SK-N-SH (cell line): ENCODE measurements around the gene LRRC32. TPM values are rescaled to one million over a fixed set of nuclear protein-coding genes. Genes with fewer than 3 reads are reported as not detected.
A peak's percentile ranks its signal among the peaks of the same experiment; 100 is the strongest.

Experiments
- CTCF ChIA-PET: fragments of 300-600, 350-600 bp; formaldehyde crosslinking; extraction: SDS; loops from one replicate; lab custom pipeline; 2021; lab: Yijun Ruan, JAX
- POLR2A ChIA-PET: fragments of 350-600 bp; sonication (Branson Sonifier 250); formaldehyde crosslinking; extraction: SDS; loops from one replicate; lab custom pipeline; 2020; ENCODE audit warnings: antibody characterized with exemption, inconsistent platforms; lab: Yijun Ruan, JAX
- DNase-seq: peaks from one replicate; pipeline ENCODE4 v3.0.0; 2012
- H2AFZ ChIP-seq: fragments of 200-600 bp; sonication (generic); 2 replicates; pipeline ENCODE4 v1.8.1; 2016; ENCODE audit warnings: antibody characterized with exemption, mild to moderate bottlenecking, low read depth
- H3F3A ChIP-seq: fragments of 200-600 bp; sonication (generic); replicated peaks from 2 replicates; pipeline ENCODE3; 2016; ENCODE audit warnings: antibody characterized with exemption, mild to moderate bottlenecking; ENCODE audit not compliant: insufficient read depth
- H3K27ac ChIP-seq, 2 experiments: fragments of 200-500 bp in 1 of 2; fragments of 200-600 bp in 1 of 2; sonication (Bioruptor generic) in 1 of 2; sonication (generic), shearing (Covaris generic) in 1 of 2; 2 replicates each; pipeline versions ENCODE4 v1.5.1 to v1.6.1; 2014 to 2016; ENCODE audit warnings: low read depth in 2 of 2, inconsistent platforms in 1 of 2, low read length in 1 of 2, mild to moderate bottlenecking in 1 of 2, mixed read lengths in 1 of 2
- H3K27me3 ChIP-seq: fragments of 200-600 bp; sonication (generic), shearing (Covaris generic); 2 replicates; pipeline ENCODE4 v1.6.1; 2016; ENCODE audit warnings: mixed run types; ENCODE audit not compliant: insufficient read depth
- H3K36me3 ChIP-seq, 2 experiments: fragments of 200-500 bp in 1 of 2; fragments of 200-600 bp in 1 of 2; sonication (Bioruptor generic) in 1 of 2; sonication (generic) in 1 of 2; replicated peaks in 1 of 2; 2 replicates each; pipeline versions ENCODE3 to v1.5.1; 2014 to 2016; ENCODE audit warnings: low read length in 1 of 2, mild to moderate bottlenecking in 1 of 2; ENCODE audit not compliant: insufficient read depth in 2 of 2, control insufficient read depth in 1 of 2
- H3K4me1 ChIP-seq, 2 experiments: fragments of 200-500 bp in 1 of 2; fragments of 200-600 bp in 1 of 2; sonication (Bioruptor generic) in 1 of 2; sonication (generic), shearing (Covaris generic) in 1 of 2; 2 replicates each; pipeline versions ENCODE4 v1.5.1 to v1.6.1; 2014 to 2016; ENCODE audit warnings: low read depth in 1 of 2, low read length in 1 of 2, mixed run types in 1 of 2; ENCODE audit not compliant: insufficient read depth in 2 of 2, control insufficient read depth in 1 of 2
- H3K4me2 ChIP-seq: fragments of 200-600 bp; sonication (generic), shearing (Covaris generic); 2 replicates; pipeline ENCODE4 v1.6.1; 2017; ENCODE audit warnings: mixed run types
- H3K4me3 ChIP-seq, 2 experiments: fragments of 200-500 bp in 1 of 2; fragments of 200-600 bp in 1 of 2; sonication (Bioruptor generic) in 1 of 2; sonication (generic), shearing (Covaris generic) in 1 of 2; 2 replicates each; pipeline versions ENCODE4 v1.5.1 to v1.8.1; 2014 to 2016; ENCODE audit warnings: low read depth in 2 of 2, inconsistent platforms in 1 of 2, low read length in 1 of 2, mild to moderate bottlenecking in 1 of 2, mixed read lengths in 1 of 2, moderate library complexity in 1 of 2
- H3K79me2 ChIP-seq: fragments of 200-600 bp; sonication (generic); 2 replicates; pipeline ENCODE4 v1.8.1; 2017; ENCODE audit warnings: mild to moderate bottlenecking; ENCODE audit not compliant: insufficient read depth
- H3K9ac ChIP-seq: fragments of 200-600 bp; sonication (generic); 2 replicates; pipeline ENCODE4 v1.6.1; 2017; ENCODE audit warnings: mixed run types
- H3K9me2 ChIP-seq: fragments of 200-600 bp; sonication (generic); 2 replicates; pipeline ENCODE4 v1.6.1; 2017; ENCODE audit warnings: mixed run types
- H3K9me3 ChIP-seq: fragments of 200-600 bp; sonication (generic); 2 replicates; pipeline ENCODE4 v1.6.1; 2017; ENCODE audit warnings: mixed run types, mild to moderate bottlenecking, moderate library complexity
- H4K20me1 ChIP-seq: fragments of 200-600 bp; sonication (generic); 2 replicates; pipeline ENCODE4 v1.6.1; 2017; ENCODE audit warnings: mild to moderate bottlenecking, mixed run types; ENCODE audit not compliant: insufficient read depth
- CHD2 ChIP-seq: fragments of 150-350 bp; IDR thresholded peaks from 2 replicates; pipeline ENCODE4 v1.6.1; 2018; ENCODE audit warnings: low read length; ENCODE audit not compliant: partially characterized antibody
- ELF1 ChIP-seq: IDR thresholded peaks from 2 replicates; pipeline ENCODE4 v1.4.0; 2012
- EP300 ChIP-seq, 2 experiments: IDR thresholded peaks; 2 replicates each; pipeline versions ENCODE4 v1.4.0 to v1.6.1; 2012; ENCODE audit warnings: borderline replicate concordance in 1 of 2, low read depth in 1 of 2, low read length in 1 of 2
- FOSL2 ChIP-seq: IDR thresholded peaks from 2 replicates; pipeline ENCODE4 v1.4.0; 2012; ENCODE audit warnings: low read depth, mild to moderate bottlenecking, moderate library complexity, borderline replicate concordance
- FOXJ3 ChIP-seq: sonication (generic); formaldehyde crosslinking; IDR thresholded peaks from 2 replicates; pipeline ENCODE4 v1.5.1; 2020; ENCODE audit warnings: mild to moderate bottlenecking, missing genetic modification reagents
- FOXM1 ChIP-seq: IDR thresholded peaks from 2 replicates; pipeline ENCODE4 v1.4.0; 2012; ENCODE audit warnings: low read depth, mild to moderate bottlenecking
- IRF3 ChIP-seq: fragments of 150-350 bp; IDR thresholded peaks from 2 replicates; pipeline ENCODE4 v1.6.1; 2016; ENCODE audit warnings: mild to moderate bottlenecking, low read depth, low read length
- JUND ChIP-seq: IDR thresholded peaks from 2 replicates; pipeline ENCODE4 v1.4.0; 2012
- MXI1 ChIP-seq: IDR thresholded peaks from 2 replicates; pipeline ENCODE4 v1.6.1; 2012; ENCODE audit warnings: mild to moderate bottlenecking, low read depth, low read length, improper control_type of control experiment
- NFIC ChIP-seq: IDR thresholded peaks from 2 replicates; pipeline ENCODE4 v1.4.0; 2012; ENCODE audit warnings: borderline replicate concordance
- NRF1 ChIP-seq: IDR thresholded peaks from 2 replicates; pipeline ENCODE4 v1.6.1; 2012; ENCODE audit warnings: low read depth, mild to moderate bottlenecking, low read length
- POLR2AphosphoS5 ChIP-seq: IDR thresholded peaks from 2 replicates; pipeline ENCODE4 v1.6.1; 2012; ENCODE audit warnings: low read depth, low read length
- SIN3A ChIP-seq: IDR thresholded peaks from 2 replicates; pipeline ENCODE4 v1.6.1; 2012; ENCODE audit warnings: low read depth, mild to moderate bottlenecking, low read length, moderate library complexity, borderline replicate concordance
- SMC3 ChIP-seq: IDR thresholded peaks from 2 replicates; pipeline ENCODE4 v1.6.1; 2012; ENCODE audit warnings: low read depth, low read length, improper control_type of control experiment
- TAF1 ChIP-seq: IDR thresholded peaks from 2 replicates; pipeline ENCODE4 v1.6.1; 2012; ENCODE audit warnings: low read depth, mild to moderate bottlenecking, low read length, moderate library complexity, borderline replicate concordance
- TEAD4 ChIP-seq: IDR thresholded peaks from 2 replicates; pipeline ENCODE4 v1.4.0; 2012; ENCODE audit warnings: mild to moderate bottlenecking, borderline replicate concordance; ENCODE audit not compliant: insufficient read depth
- USF2 ChIP-seq: fragments of 150-350 bp; IDR thresholded peaks from 2 replicates; pipeline ENCODE4 v1.6.1; 2017; ENCODE audit warnings: antibody characterized with exemption, low read length, low read depth, borderline replicate concordance
- YY1 ChIP-seq: IDR thresholded peaks from 2 replicates; pipeline ENCODE4 v1.4.0; 2012; ENCODE audit warnings: low read depth, mild to moderate bottlenecking
- ZBTB33 ChIP-seq: IDR thresholded peaks from 2 replicates; pipeline ENCODE4 v1.4.0; 2012; ENCODE audit warnings: low read depth, borderline replicate concordance
- WGBS: methylation state at CpG from one replicate; pipeline ENCODE4 v1.1.6; 2017; ENCODE audit warnings: low lambda C conversion rate; 5-methylcytosine and 5-hydroxymethylcytosine counted together
- polyA plus RNA-seq, 3 experiments: library from polyadenylated mRNA; depleted of rRNA; stranded (reverse); fragments of >200 nt; gene quantifications; 2 replicates each; pipeline ENCODE4 v1.2.3, GENCODE V29; 2012
- TF ChIP-seq, protein P1 (sequence below): IDR thresholded peaks from 2 replicates; pipeline ENCODE4; 2012

Gene LRRC32
- polyA plus RNA-seq, 1 of the 3 experiments (the other 2 are of a cell fraction): 0.43 TPM

- TF ChIP-seq NRF1 (no peak), MXI1 (no peak), EP300 (IDR thresholded peaks at IDR 0.05; ENCODE audit: borderline replicate concordance in 1 of 2, low read depth in 1 of 2, low read length in 1 of 2) (peak; percentile 36 to 77; a peak in 2 of 4 replicates), CHD2 (no peak), NFIC (peak; percentile 83), YY1 (no peak), TEAD4 (peak; percentile 35; the same call in 1 of the 2 replicates), ELF1 (no peak), TAF1 (no peak), FOSL2 (peak; percentile 93), JUND (peak; percentile 90), FOXM1 (no peak), POLR2AphosphoS5 (peak; percentile 29; the same call in 1 of the 2 replicates), SIN3A (no peak)
- TF ChIP-seq, protein P1, sequence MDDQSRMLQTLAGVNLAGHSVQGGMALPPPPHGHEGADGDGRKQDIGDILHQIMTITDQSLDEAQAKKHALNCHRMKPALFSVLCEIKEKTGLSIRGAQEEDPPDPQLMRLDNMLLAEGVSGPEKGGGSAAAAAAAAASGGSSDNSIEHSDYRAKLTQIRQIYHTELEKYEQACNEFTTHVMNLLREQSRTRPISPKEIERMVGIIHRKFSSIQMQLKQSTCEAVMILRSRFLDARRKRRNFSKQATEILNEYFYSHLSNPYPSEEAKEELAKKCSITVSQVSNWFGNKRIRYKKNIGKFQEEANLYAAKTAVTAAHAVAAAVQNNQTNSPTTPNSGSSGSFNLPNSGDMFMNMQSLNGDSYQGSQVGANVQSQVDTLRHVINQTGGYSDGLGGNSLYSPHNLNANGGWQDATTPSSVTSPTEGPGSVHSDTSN: peak; percentile 87
- TF ChIP-seq, all 33 proteins: peak for 8
These were observed 29.9 kb upstream of the LRRC32 start (continued) for GRCh38 chr11:76700177-76701100.

DNA sequence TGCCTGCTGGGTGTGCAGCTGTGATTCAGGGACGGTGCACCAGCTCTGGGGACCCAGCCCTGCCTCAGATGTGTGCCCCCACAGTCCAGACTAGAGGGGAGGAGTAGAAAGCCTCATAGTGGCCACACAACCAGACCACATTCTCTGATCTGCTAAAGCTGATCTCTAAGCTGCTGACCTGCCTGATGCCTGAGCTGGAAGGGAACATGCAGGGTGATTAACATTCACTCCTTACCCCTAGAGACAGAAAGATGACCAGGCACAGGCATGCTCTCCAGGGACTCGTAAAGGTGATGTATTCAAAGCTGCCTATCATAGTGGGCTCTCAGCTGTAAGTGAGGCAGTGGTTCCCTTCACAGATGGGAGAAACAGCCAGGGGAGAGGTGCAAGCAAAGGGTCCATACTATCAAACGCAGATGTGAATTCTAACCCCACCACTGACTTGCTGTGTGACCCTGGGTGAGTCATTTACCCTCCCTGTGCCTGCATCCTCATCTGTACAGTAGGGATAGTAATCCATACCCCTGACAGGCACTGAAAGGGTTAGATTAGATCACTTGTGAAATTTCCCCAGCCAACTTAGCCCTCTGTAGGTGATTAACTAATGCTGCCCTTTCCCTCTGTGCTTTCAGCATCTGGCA lies 29.0 kb upstream of the LRRC32 start:
- ChIA-PET POLR2A (no interaction called here), CTCF (interaction anchor here (1.7 to 2.1 kb wide), 2 partner anchors 15 to 18 kb away, joined by 6 to 15 read pairs; no protein-coding TSS in a partner anchor)
- no peak overlapping the region for H3K9ac ChIP-seq
- H2AFZ ChIP-seq: no peak overlapping the region
- no peaks in the 10 kb centered on the region for H3K27me3 ChIP-seq
- WGBS: 93% methylated on average over 3 of the region's 3 CpGs
- no peak for TF ChIP-seq ZBTB33
- TF ChIP-seq ELF1: no peak
- no peak for TF ChIP-seq MXI1
- TF ChIP-seq FOXM1: no peak
- no peak for TF ChIP-seq JUND
- TF ChIP-seq TEAD4: no peak
- no peak for TF ChIP-seq FOSL2
- TF ChIP-seq IRF3: no peak
- TF ChIP-seq CHD2: no peak
- no peak for TF ChIP-seq USF2
- no peak for TF ChIP-seq FOXJ3
- TF ChIP-seq SMC3: no peak
- no peak for DNase-seq
- no peaks in the 10 kb centered on the region for H4K20me1 ChIP-seq
- no peaks in the 10 kb centered on the region for H3K9me3 ChIP-seq
- H3K4me3 ChIP-seq: no peak overlapping the region
- H3K4me2 ChIP-seq: peak overlapping the region; percentile 48; the same call in 1 of the 2 replicates
- H3K79me2 ChIP-seq: no peaks in the 10 kb centered on the region
- no peaks in the 10 kb centered on the region for H3K9me2 ChIP-seq
- peaks cover 11% of the 10 kb centered on the region for H3F3A ChIP-seq
- H3K36me3 ChIP-seq: no peaks in the 10 kb centered on the region
- H3K27ac ChIP-seq: peak overlapping the region in 1 of 2 experiments; percentile 48; a peak in 2 of 4 replicates
- H3K4me1 ChIP-seq: peaks cover 10 to 17% of the 10 kb centered on the region in 2 experiments; a peak in 3 of 4 replicates
